HEK293 (cell line): ENCODE data around the gene HES5.

Experiments used
- PRDM2 ChIP-seq: fragments of 450-650 bp; formaldehyde crosslinking; IDR thresholded peaks from 2 replicates; pipeline ENCODE4 v1.5.1; 2016; ENCODE audit warnings: missing biosample characterization, missing genetic modification characterization, borderline replicate concordance
- REST ChIP-seq: fragments of 450-650 bp; formaldehyde crosslinking; IDR thresholded peaks from 2 replicates; pipeline ENCODE4 v1.5.1; 2016; ENCODE audit warnings: missing biosample characterization, missing genetic modification characterization
- SCRT1 ChIP-seq: fragments of 450-650 bp; formaldehyde crosslinking; IDR thresholded peaks from 2 replicates; pipeline ENCODE4 v1.5.1; 2016; ENCODE audit warnings: missing biosample characterization, missing genetic modification characterization, borderline replicate concordance
- ZBTB7A ChIP-seq: fragments of 450-650 bp; formaldehyde crosslinking; IDR thresholded peaks from 2 replicates; pipeline ENCODE4 v1.5.1; 2016; ENCODE audit warnings: low read depth, missing biosample characterization, missing genetic modification characterization
- ZNF114 ChIP-seq: fragments of 450-650 bp; formaldehyde crosslinking; IDR thresholded peaks from 2 replicates; pipeline ENCODE4 v1.5.0; 2017; ENCODE audit warnings: missing biosample characterization, missing genetic modification characterization
- ZNF600 ChIP-seq: fragments of 450-650 bp; formaldehyde crosslinking; IDR thresholded peaks from 2 replicates; pipeline ENCODE4 v1.5.1; 2016; ENCODE audit warnings: missing biosample characterization, missing genetic modification characterization
- ZNF830 ChIP-seq: fragments of 450-650 bp; IDR thresholded peaks from 2 replicates; pipeline ENCODE4 v1.5.0; 2018; ENCODE audit warnings: missing biosample characterization, missing genetic modification characterization, low read depth, mild to moderate bottlenecking, moderate library complexity
- ZSCAN5A ChIP-seq: fragments of 450-650 bp; formaldehyde crosslinking; IDR thresholded peaks from 2 replicates; pipeline ENCODE4 v1.5.1; 2016; ENCODE audit warnings: missing biosample characterization, missing genetic modification characterization
- ZXDB ChIP-seq: fragments of 450-650 bp; formaldehyde crosslinking; IDR thresholded peaks from 2 replicates; pipeline ENCODE4 v1.5.1; 2016; ENCODE audit warnings: missing biosample characterization, missing genetic modification characterization
- TF ChIP-seq, protein P1 (sequence below): fragments of 450-650 bp; formaldehyde crosslinking; IDR thresholded peaks from 2 replicates; pipeline ENCODE4 v1.5.1; 2016; ENCODE audit warnings: missing biosample characterization, missing genetic modification characterization
- TF ChIP-seq, protein P2 (sequence below): fragments of 450-650 bp; formaldehyde crosslinking; IDR thresholded peaks from 2 replicates; pipeline ENCODE4 v1.5.1; 2016; ENCODE audit warnings: missing biosample characterization, missing genetic modification characterization

DNA sequence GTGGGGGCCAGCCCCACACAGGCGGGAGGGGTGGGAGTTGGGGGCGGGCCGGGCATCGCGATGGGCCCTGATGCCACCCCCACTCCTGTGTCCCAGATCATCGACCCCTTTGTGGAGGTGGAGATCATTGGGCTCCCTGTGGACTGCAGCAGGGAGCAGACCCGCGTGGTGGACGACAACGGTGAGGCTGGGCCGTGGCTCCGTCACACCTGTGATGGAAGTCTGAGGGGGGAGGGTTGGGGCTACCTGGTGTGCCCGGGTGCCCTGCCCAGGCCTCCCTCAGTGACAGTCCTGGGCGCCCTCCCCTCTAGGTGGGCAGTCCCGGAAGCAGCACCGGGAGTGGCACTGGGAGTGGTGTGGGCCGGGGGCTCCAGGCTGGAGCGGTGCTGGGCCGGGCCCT lies 31.4 kb downstream of the HES5 start:
- TF ChIP-seq ZXDB (tag by site-specific recombination) (no peak), ZNF600 (tag by site-specific recombination) (0 out of 2 replicates have a peak, but pooled peaks have one; percentile 68), ZNF114 (tag by site-specific recombination) (no peak), SCRT1 (no peak), ZBTB7A (no peak), ZNF830 (tag by site-specific recombination) (no peak), REST (tag by site-specific recombination) (no peak), ZSCAN5A (tag by site-specific recombination) (no peak), PRDM2 (tag by site-specific recombination) (no peak)
- TF ChIP-seq, protein P1, sequence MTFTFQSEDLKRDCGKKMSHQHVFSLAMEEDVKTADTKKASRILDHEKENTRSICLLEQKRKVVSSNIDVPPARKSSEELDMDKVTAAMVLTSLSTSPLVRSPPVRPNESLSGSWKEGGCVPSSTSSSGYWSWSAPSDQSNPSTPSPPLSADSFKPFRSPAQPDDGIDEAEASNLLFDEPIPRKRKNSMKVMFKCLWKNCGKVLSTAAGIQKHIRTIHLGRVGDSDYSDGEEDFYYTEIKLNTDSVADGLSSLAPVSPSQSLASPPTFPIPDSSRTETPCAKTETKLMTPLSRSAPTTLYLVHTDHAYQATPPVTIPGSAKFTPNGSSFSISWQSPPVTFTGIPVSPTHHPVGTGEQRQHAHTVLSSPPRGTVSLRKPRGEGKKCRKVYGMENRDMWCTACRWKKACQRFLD, result no peak
- TF ChIP-seq, protein P2, sequence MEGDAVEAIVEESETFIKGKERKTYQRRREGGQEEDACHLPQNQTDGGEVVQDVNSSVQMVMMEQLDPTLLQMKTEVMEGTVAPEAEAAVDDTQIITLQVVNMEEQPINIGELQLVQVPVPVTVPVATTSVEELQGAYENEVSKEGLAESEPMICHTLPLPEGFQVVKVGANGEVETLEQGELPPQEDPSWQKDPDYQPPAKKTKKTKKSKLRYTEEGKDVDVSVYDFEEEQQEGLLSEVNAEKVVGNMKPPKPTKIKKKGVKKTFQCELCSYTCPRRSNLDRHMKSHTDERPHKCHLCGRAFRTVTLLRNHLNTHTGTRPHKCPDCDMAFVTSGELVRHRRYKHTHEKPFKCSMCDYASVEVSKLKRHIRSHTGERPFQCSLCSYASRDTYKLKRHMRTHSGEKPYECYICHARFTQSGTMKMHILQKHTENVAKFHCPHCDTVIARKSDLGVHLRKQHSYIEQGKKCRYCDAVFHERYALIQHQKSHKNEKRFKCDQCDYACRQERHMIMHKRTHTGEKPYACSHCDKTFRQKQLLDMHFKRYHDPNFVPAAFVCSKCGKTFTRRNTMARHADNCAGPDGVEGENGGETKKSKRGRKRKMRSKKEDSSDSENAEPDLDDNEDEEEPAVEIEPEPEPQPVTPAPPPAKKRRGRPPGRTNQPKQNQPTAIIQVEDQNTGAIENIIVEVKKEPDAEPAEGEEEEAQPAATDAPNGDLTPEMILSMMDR (tag by site-specific recombination), result no peak
